Stimulated activated CD4-positive, alpha-beta T cell treated with anti-CD3 and anti-CD28 coated beads, TNF-alpha, amount 100 ng/mL, for 48 hours (primary cell): Measurements from ENCODE around the gene CSAD.
"Not testable (repeated sequence)": the region's sequence is repeated elsewhere in the genome, so short reads cannot be mapped to it uniquely, and the experiment has no call there.

ENCODE experiments used
- DNase-seq, 3 donors: peaks; one replicate each; pipeline ENCODE4 v3.0.0-alpha.2; 2020; ENCODE audit warnings: low read depth in 3 of 3

Gene CSAD

GRCh38 chr12:53147653-53148052 lies 33.1 kb downstream of the CSAD start:
- no peak for DNase-seq

- no peak for DNase-seq
Measured at GRCh38 chr12:53147181-53147580, 33.5 kb downstream of the CSAD start.

- no peak for DNase-seq
Measured at GRCh38 chr12:53145383-53146260, 35.1 kb downstream of the CSAD start.

GRCh38 chr12:53143355-53143754 lies 37.4 kb downstream of the CSAD start:
- DNase-seq, result no peak

GRCh38 chr12:53133722-53134121 lies 47.0 kb downstream of the CSAD start:
- no peak for DNase-seq

GRCh38 chr12:53131844-53132243 lies 48.9 kb downstream of the CSAD start:
- no peak for DNase-seq

GRCh38 chr12:53128780-53129569 lies 51.8 kb downstream of the CSAD start:
- DNase-seq, result no peak

- no peak for DNase-seq
Measured at GRCh38 chr12:53127169-53127568, 53.6 kb downstream of the CSAD start.

- DNase-seq, result no peak
Measured at GRCh38 chr12:53124352-53124723, 56.4 kb downstream of the CSAD start.

- no peak for DNase-seq
Measured at GRCh38 chr12:53123578-53124351, 57.0 kb downstream of the CSAD start.

- no peak for DNase-seq
Measured at GRCh38 chr12:53122961-53123468, 57.7 kb downstream of the CSAD start.

GRCh38 chr12:53120685-53121525 lies 59.8 kb downstream of the CSAD start:
- no peak for DNase-seq

GRCh38 chr12:53118751-53119300 lies 61.9 kb downstream of the CSAD start:
- no peak for DNase-seq

GRCh38 chr12:53115891-53116648 lies 64.7 kb downstream of the CSAD start:
- no peak for DNase-seq

- DNase-seq, result no peak
Measured at GRCh38 chr12:53115112-53115890, 65.4 kb downstream of the CSAD start.

GRCh38 chr12:53113951-53114350 lies 66.8 kb downstream of the CSAD start:
- no peak for DNase-seq

GRCh38 chr12:53113136-53113705 lies 67.5 kb downstream of the CSAD start:
- no peak for DNase-seq

- DNase-seq, result not testable (repeated sequence)
Measured at GRCh38 chr12:53112431-53112830, 68.3 kb downstream of the CSAD start.
